HepG2 (cell line): Measurements from ENCODE around the gene TMEM135. TPM values are rescaled to one million over a fixed set of nuclear protein-coding genes. Genes with fewer than 3 reads are reported as not detected.

Experiments used
- ATF7 ChIP-seq, 2 experiments: fragments of 450-650 bp in 1 of 2; sonication (generic) in 1 of 2; formaldehyde crosslinking in 1 of 2; IDR thresholded peaks; 2 replicates each; pipeline versions ENCODE4 v1.4.0 to v1.6.1; 2016 to 2020; ENCODE audit warnings: antibody characterized with exemption in 1 of 2, mild to moderate bottlenecking in 1 of 2, missing genetic modification reagents in 1 of 2
- ESRRA ChIP-seq: sonication (generic); formaldehyde crosslinking; IDR thresholded peaks from 2 replicates; pipeline ENCODE4 v1.5.1; 2020; ENCODE audit warnings: mild to moderate bottlenecking, low read depth, missing genetic modification reagents
- HDAC1 ChIP-seq: sonication (generic); formaldehyde crosslinking; IDR thresholded peaks from 2 replicates; pipeline ENCODE4 v1.5.1; 2020; ENCODE audit warnings: mild to moderate bottlenecking, missing genetic modification reagents
- HDAC6 ChIP-seq: fragments of 200-600 bp; sonication (generic); IDR thresholded peaks from 2 replicates; pipeline ENCODE4 v1.7.0; 2017; ENCODE audit warnings: mild to moderate bottlenecking, antibody characterized with exemption, low read length, low read depth
- KLF15 ChIP-seq: sonication (generic); formaldehyde crosslinking; IDR thresholded peaks from 2 replicates; pipeline ENCODE4 v1.8.1; 2023; ENCODE audit warnings: borderline replicate concordance, mild to moderate bottlenecking, inconsistent platforms, missing genetic modification reagents, mixed read lengths
- PAWR ChIP-seq: sonication (generic); formaldehyde crosslinking; IDR thresholded peaks from 2 replicates; pipeline ENCODE4 v1.4.0; 2020; ENCODE audit warnings: missing genetic modification reagents, mild to moderate bottlenecking, borderline replicate concordance
- RARA ChIP-seq: IDR thresholded peaks from 2 replicates; pipeline ENCODE4 v1.6.1; 2016; ENCODE audit warnings: missing genetic modification reagents, missing compliant biosample characterization
- RFXAP ChIP-seq: sonication (generic); formaldehyde crosslinking; IDR thresholded peaks from 2 replicates; pipeline ENCODE4 v1.4.0; 2020; ENCODE audit warnings: missing genetic modification reagents, borderline replicate concordance
- SIX4 ChIP-seq: sonication (generic); formaldehyde crosslinking; IDR thresholded peaks from 2 replicates; pipeline ENCODE4 v1.4.0; 2020; ENCODE audit warnings: missing genetic modification reagents
- SSRP1 ChIP-seq: IDR thresholded peaks from 2 replicates; pipeline ENCODE4 v1.6.1; 2016; ENCODE audit warnings: control low read depth
- ZBTB38 ChIP-seq: sonication (generic); formaldehyde crosslinking; IDR thresholded peaks from 2 replicates; pipeline ENCODE4 v1.5.1; 2020; ENCODE audit warnings: mild to moderate bottlenecking, missing genetic modification reagents
- ZNF44 ChIP-seq: sonication (generic); formaldehyde crosslinking; IDR thresholded peaks from 2 replicates; pipeline ENCODE4 v1.5.1; 2020; ENCODE audit warnings: mild to moderate bottlenecking, missing genetic modification reagents
- ZNF501 ChIP-seq: sonication (generic); formaldehyde crosslinking; IDR thresholded peaks from 2 replicates; pipeline ENCODE4 v1.5.1; 2020; ENCODE audit warnings: mild to moderate bottlenecking, moderate library complexity, missing genetic modification reagents
- ZNF547 ChIP-seq: sonication (generic); formaldehyde crosslinking; IDR thresholded peaks from 2 replicates; pipeline ENCODE4 v1.5.1; 2020; ENCODE audit warnings: mild to moderate bottlenecking, missing genetic modification reagents
- ZNF556 ChIP-seq: sonication (generic); formaldehyde crosslinking; IDR thresholded peaks from 2 replicates; pipeline ENCODE4 v1.4.0; 2020; ENCODE audit warnings: mild to moderate bottlenecking, missing genetic modification reagents, borderline replicate concordance
- ZNF720 ChIP-seq: sonication (generic); formaldehyde crosslinking; IDR thresholded peaks from 2 replicates; pipeline ENCODE4 v1.4.0; 2020; ENCODE audit warnings: missing genetic modification reagents
- ZNF792 ChIP-seq: IDR thresholded peaks from 2 replicates; pipeline ENCODE4 v1.6.1; 2016
- polyA plus RNA-seq, 8 experiments: library from polyadenylated mRNA; depleted of rRNA in 3 of 8; stranded (reverse) in 7 of 8; unstranded in 1 of 8; fragments of >200 nt; fragmentation: Illumina TruSeq in 4 of 8; extraction: Trizol in 4 of 8; gene quantifications; 2 replicates each; pipeline versions ENCODE4 v1.2.1 to v1.2.3, GENCODE V29; 2011 to 2016; ENCODE audit warnings: low read depth in 4 of 8, missing spikeins in 1 of 8, mixed read lengths in 1 of 8; ENCODE audit not compliant: insufficient read depth in 1 of 8
- total RNA-seq, 5 experiments: library from RNA; depleted of rRNA; stranded (reverse); fragments of >200 nt; fragmentation: Illumina TruSeq; extraction: Trizol; gene quantifications; 2 replicates each; pipeline ENCODE4 v1.2.3, GENCODE V29; 2016; ENCODE audit warnings: low read depth in 1 of 5
- TF ChIP-seq, protein P1 (sequence below): sonication (generic); formaldehyde crosslinking; IDR thresholded peaks from 2 replicates; pipeline ENCODE4 v1.8.0; 2022; ENCODE audit warnings: mild to moderate bottlenecking, missing genetic modification reagents, moderate library complexity
- TF ChIP-seq, protein P2 (sequence below): sonication (generic); formaldehyde crosslinking; IDR thresholded peaks from 2 replicates; pipeline ENCODE4 v1.4.0; 2020; ENCODE audit warnings: mild to moderate bottlenecking, missing genetic modification reagents
- TF ChIP-seq, protein P3 (sequence below): sonication (generic); formaldehyde crosslinking; IDR thresholded peaks from 2 replicates; pipeline ENCODE4 v1.8.0; 2022; ENCODE audit warnings: mild to moderate bottlenecking, missing genetic modification reagents; ENCODE audit not compliant: insufficient replicate concordance
- TF ChIP-seq, protein P4 (sequence below): sonication (generic); formaldehyde crosslinking; IDR thresholded peaks from 2 replicates; pipeline ENCODE4 v1.5.1; 2020; ENCODE audit warnings: mild to moderate bottlenecking, missing genetic modification reagents, moderate library complexity
- TF ChIP-seq, protein P5 (sequence below): sonication (generic); formaldehyde crosslinking; IDR thresholded peaks from 2 replicates; pipeline ENCODE4 v1.8.0; 2022; ENCODE audit warnings: missing genetic modification reagents, mild to moderate bottlenecking, inconsistent platforms, borderline replicate concordance

Gene TMEM135
- total and polyA plus RNA-seq, 2 of the 13 experiments (the other 11 are each of a cell fraction or from before 2014, with no cell fraction given): 36.6 to 88.9 TPM

DNA sequence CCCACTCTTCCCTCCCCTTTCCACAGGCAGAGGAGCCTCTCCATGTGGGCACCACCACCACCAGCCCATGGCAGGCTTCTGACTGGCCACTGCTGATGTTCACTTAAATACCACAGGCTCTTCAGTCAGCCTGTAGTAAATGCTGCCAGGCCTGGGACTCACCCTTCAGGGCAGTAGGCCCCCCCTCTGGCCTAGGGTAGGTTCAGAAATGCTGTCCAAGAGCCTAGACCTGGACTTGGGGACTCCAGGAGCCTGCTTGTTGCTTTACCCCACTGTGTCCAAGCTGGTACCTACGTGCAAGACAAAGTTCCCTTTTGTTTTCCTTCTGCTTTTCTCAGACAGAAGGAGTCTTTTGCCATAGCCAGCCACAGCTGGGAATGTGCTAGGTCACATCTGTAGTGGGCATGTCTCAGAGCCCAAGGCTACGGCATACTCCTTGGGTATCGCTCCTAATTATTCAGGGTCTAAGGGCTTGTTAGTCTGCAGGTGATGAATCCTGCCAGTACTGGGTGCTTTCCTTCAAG lies 38.6 kb downstream of the TMEM135 start (continued):
- TF ChIP-seq, protein P1, sequence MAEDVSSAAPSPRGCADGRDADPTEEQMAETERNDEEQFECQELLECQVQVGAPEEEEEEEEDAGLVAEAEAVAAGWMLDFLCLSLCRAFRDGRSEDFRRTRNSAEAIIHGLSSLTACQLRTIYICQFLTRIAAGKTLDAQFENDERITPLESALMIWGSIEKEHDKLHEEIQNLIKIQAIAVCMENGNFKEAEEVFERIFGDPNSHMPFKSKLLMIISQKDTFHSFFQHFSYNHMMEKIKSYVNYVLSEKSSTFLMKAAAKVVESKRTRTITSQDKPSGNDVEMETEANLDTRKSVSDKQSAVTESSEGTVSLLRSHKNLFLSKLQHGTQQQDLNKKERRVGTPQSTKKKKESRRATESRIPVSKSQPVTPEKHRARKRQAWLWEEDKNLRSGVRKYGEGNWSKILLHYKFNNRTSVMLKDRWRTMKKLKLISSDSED (CRISPR knock-in tag): no peak
- TF ChIP-seq ZNF556 (CRISPR knock-in tag) (no peak), ESRRA (CRISPR knock-in tag) (peak; percentile 5; the same call in 1 of the 2 replicates), HDAC6 (no peak), KLF15 (CRISPR knock-in tag) (no peak), HDAC1 (peak; percentile 11; the same call in 1 of the 2 replicates), SIX4 (no peak), ATF7 (IDR thresholded peaks at IDR 0.05) (no peak), ATF7 (CRISPR knock-in tag; IDR thresholded peaks at IDR 0.05) (no peak), SSRP1 (CRISPR knock-in tag) (no peak), RFXAP (CRISPR knock-in tag) (no peak), ZNF547 (0 out of 2 replicates have a peak, but pooled peaks have one; percentile 26), ZNF720 (CRISPR knock-in tag) (no peak), ZNF44 (CRISPR knock-in tag) (0 out of 2 replicates have a peak, but pooled peaks have one; percentile 55), PAWR (CRISPR knock-in tag) (no peak), ZNF792 (CRISPR knock-in tag) (no peak), ZNF501 (CRISPR knock-in tag) (peak; percentile 75), RARA (CRISPR knock-in tag) (no peak), ZBTB38 (CRISPR knock-in tag) (no peak)
- TF ChIP-seq, protein P2, sequence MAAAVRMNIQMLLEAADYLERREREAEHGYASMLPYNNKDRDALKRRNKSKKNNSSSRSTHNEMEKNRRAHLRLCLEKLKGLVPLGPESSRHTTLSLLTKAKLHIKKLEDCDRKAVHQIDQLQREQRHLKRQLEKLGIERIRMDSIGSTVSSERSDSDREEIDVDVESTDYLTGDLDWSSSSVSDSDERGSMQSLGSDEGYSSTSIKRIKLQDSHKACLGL (CRISPR knock-in tag): no peak
- TF ChIP-seq, protein P3, sequence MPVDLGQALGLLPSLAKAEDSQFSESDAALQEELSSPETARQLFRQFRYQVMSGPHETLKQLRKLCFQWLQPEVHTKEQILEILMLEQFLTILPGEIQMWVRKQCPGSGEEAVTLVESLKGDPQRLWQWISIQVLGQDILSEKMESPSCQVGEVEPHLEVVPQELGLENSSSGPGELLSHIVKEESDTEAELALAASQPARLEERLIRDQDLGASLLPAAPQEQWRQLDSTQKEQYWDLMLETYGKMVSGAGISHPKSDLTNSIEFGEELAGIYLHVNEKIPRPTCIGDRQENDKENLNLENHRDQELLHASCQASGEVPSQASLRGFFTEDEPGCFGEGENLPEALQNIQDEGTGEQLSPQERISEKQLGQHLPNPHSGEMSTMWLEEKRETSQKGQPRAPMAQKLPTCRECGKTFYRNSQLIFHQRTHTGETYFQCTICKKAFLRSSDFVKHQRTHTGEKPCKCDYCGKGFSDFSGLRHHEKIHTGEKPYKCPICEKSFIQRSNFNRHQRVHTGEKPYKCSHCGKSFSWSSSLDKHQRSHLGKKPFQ (CRISPR knock-in tag): peak; percentile 49
- TF ChIP-seq, protein P4, sequence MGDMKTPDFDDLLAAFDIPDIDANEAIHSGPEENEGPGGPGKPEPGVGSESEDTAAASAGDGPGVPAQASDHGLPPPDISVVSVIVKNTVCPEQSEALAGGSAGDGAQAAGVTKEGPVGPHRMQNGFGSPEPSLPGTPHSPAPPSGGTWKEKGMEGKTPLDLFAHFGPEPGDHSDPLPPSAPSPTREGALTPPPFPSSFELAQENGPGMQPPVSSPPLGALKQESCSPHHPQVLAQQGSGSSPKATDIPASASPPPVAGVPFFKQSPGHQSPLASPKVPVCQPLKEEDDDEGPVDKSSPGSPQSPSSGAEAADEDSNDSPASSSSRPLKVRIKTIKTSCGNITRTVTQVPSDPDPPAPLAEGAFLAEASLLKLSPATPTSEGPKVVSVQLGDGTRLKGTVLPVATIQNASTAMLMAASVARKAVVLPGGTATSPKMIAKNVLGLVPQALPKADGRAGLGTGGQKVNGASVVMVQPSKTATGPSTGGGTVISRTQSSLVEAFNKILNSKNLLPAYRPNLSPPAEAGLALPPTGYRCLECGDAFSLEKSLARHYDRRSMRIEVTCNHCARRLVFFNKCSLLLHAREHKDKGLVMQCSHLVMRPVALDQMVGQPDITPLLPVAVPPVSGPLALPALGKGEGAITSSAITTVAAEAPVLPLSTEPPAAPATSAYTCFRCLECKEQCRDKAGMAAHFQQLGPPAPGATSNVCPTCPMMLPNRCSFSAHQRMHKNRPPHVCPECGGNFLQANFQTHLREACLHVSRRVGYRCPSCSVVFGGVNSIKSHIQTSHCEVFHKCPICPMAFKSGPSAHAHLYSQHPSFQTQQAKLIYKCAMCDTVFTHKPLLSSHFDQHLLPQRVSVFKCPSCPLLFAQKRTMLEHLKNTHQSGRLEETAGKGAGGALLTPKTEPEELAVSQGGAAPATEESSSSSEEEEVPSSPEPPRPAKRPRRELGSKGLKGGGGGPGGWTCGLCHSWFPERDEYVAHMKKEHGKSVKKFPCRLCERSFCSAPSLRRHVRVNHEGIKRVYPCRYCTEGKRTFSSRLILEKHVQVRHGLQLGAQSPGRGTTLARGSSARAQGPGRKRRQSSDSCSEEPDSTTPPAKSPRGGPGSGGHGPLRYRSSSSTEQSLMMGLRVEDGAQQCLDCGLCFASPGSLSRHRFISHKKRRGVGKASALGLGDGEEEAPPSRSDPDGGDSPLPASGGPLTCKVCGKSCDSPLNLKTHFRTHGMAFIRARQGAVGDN (CRISPR knock-in tag): peak; percentile 38; the same call in 1 of the 2 replicates
- TF ChIP-seq, protein P5, sequence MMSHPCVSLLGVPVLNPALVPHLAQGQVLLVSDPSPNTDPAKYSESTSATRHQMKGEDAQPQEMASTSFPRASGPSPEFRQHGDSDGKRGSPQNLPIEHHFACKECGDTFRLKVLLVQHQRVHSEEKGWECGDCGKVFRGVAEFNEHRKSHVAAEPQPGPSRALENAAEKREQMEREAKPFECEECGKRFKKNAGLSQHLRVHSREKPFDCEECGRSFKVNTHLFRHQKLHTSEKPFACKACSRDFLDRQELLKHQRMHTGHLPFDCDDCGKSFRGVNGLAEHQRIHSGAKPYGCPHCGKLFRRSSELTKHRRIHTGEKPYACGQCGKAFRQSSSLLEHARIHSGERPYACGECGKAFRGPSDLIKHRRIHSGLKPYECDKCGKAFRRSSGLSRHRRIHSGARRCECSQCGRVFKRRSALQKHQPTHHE (CRISPR knock-in tag): no peak
